DMS53 (cell line): ENCODE measurements around the gene AIRE.

ENCODE experiments used
- DNase-seq: peaks from one replicate; lab custom pipeline; 2025; lab: John Stamatoyannopoulos, UW

AIRE gene

GRCh38 chr21:44291936-44292811, 6.5 kb downstream of the AIRE start:
- DNase-seq = peak; percentile 18

GRCh38 chr21:44292812-44293195, 7.1 kb downstream of the AIRE start:
- DNase-seq = no peak

- peak; percentile 16 for DNase-seq
These were observed 8.0 kb downstream of the AIRE start for GRCh38 chr21:44293551-44294231.

GRCh38 chr21:44294391-44295162, 8.9 kb downstream of the AIRE start:
- DNase-seq = no peak

- no peak for DNase-seq
These were observed 9.5 kb downstream of the AIRE start for GRCh38 chr21:44295163-44295573.

- DNase-seq = no peak
These were observed 10.0 kb downstream of the AIRE start for GRCh38 chr21:44295646-44296045.

GRCh38 chr21:44296103-44296519, 10.4 kb downstream of the AIRE start:
- DNase-seq = no peak

GRCh38 chr21:44296916-44297315, 11.2 kb downstream of the AIRE start:
- DNase-seq = no peak

GRCh38 chr21:44297525-44298290, 12.0 kb downstream of the AIRE start:
- peak; percentile 88 for DNase-seq

- peak; percentile 35 for DNase-seq
These were observed 12.6 kb downstream of the AIRE start for GRCh38 chr21:44298301-44298700.

- DNase-seq = peak; percentile 44
These were observed 13.4 kb downstream of the AIRE start for GRCh38 chr21:44299085-44299457.

- DNase-seq = peak; percentile 81
These were observed 14.0 kb downstream of the AIRE start, which contains the start of gene PFKL for GRCh38 chr21:44299458-44300261. TSS of gene PFKL (plus strand) at chr21:44300053. CDS start at chr21:44300106, 53 bp downstream.

- peak; percentile 80 for DNase-seq
These were observed 14.7 kb downstream of the AIRE start for GRCh38 chr21:44300262-44300959.

GRCh38 chr21:44301141-44301540, 15.5 kb downstream of the AIRE start:
- DNase-seq = no peak

GRCh38 chr21:44301961-44302406, 16.3 kb downstream of the AIRE start:
- DNase-seq = peak; percentile 37

- DNase-seq = peak; percentile 57
These were observed 17.1 kb downstream of the AIRE start for GRCh38 chr21:44302573-44303401.

GRCh38 chr21:44303490-44303981, 17.9 kb downstream of the AIRE start:
- peak; percentile 16 for DNase-seq

GRCh38 chr21:44304011-44304616, 18.4 kb downstream of the AIRE start:
- no peak for DNase-seq
